Stimulated activated CD8-positive, alpha-beta memory T cell treated with anti-CD3 and anti-CD28 coated beads, Interleukin-4, amount 100 ng/mL, for 1 hour (primary cell): Measurements from ENCODE around the gene DLX2.
"Not testable (repeated sequence)": the region's sequence is repeated elsewhere in the genome, so short reads cannot be mapped to it uniquely, and the experiment has no call there.

Experiments
- DNase-seq, 2 donors: peaks; one replicate each; pipeline ENCODE4 v3.0.0-alpha.2; 2020; ENCODE audit warnings: low read depth in 2 of 2, low spot score in 1 of 2

Gene DLX2

GRCh38 chr2:172083628-172084394 is 18.9 kb downstream of the DLX2 start:
- no peak for DNase-seq

- DNase-seq, result no peak
These were observed 19.6 kb downstream of the DLX2 start for GRCh38 chr2:172082944-172083627.

GRCh38 chr2:172082105-172082943 is 20.4 kb downstream of the DLX2 start:
- DNase-seq, result no peak

- DNase-seq, result no peak
These were observed 21.3 kb downstream of the DLX2 start for GRCh38 chr2:172081221-172082022.

- no peak for DNase-seq
These were observed 22.0 kb downstream of the DLX2 start for GRCh38 chr2:172080641-172081220.

- no peak for DNase-seq
These were observed 22.7 kb downstream of the DLX2 start for GRCh38 chr2:172079838-172080640.

GRCh38 chr2:172079416-172079815 is 23.3 kb downstream of the DLX2 start:
- DNase-seq, result no peak

- no peak for DNase-seq
These were observed 28.4 kb downstream of the DLX2 start for GRCh38 chr2:172074254-172074653.

GRCh38 chr2:172073518-172073917 is 29.2 kb downstream of the DLX2 start:
- no peak for DNase-seq

GRCh38 chr2:172072706-172073105 is 30.0 kb downstream of the DLX2 start:
- no peak for DNase-seq

- DNase-seq, result no peak
These were observed 30.4 kb downstream of the DLX2 start for GRCh38 chr2:172072303-172072702.

GRCh38 chr2:172070936-172071335 is 31.8 kb downstream of the DLX2 start:
- DNase-seq, result no peak

GRCh38 chr2:172067905-172068304 is 34.8 kb downstream of the DLX2 start:
- not testable (repeated sequence) for DNase-seq

- no peak for DNase-seq
These were observed 36.3 kb downstream of the DLX2 start for GRCh38 chr2:172066394-172066886.

GRCh38 chr2:172065111-172065510 is 37.6 kb downstream of the DLX2 start:
- DNase-seq, result no peak

GRCh38 chr2:172063446-172063845 is 39.3 kb downstream of the DLX2 start:
- DNase-seq, result no peak

GRCh38 chr2:172062402-172063004 is 40.2 kb downstream of the DLX2 start:
- no peak for DNase-seq

- not testable (repeated sequence) for DNase-seq
These were observed 42.6 kb downstream of the DLX2 start for GRCh38 chr2:172060118-172060517.

- DNase-seq, result no peak
These were observed 44.0 kb downstream of the DLX2 start for GRCh38 chr2:172058660-172059059.
